ENCODE data around the gene KCNK18. TPM values are rescaled to one million over a fixed set of nuclear protein-coding genes. Genes with fewer than 3 reads are reported as not detected.
"Not testable (repeated sequence)": the region's sequence is repeated elsewhere in the genome, so short reads cannot be mapped to it uniquely, and the experiment has no call there.

The KCNK18 gene
- total RNA-seq, 1 experiment from 2014 or later, result not detected

DNA sequence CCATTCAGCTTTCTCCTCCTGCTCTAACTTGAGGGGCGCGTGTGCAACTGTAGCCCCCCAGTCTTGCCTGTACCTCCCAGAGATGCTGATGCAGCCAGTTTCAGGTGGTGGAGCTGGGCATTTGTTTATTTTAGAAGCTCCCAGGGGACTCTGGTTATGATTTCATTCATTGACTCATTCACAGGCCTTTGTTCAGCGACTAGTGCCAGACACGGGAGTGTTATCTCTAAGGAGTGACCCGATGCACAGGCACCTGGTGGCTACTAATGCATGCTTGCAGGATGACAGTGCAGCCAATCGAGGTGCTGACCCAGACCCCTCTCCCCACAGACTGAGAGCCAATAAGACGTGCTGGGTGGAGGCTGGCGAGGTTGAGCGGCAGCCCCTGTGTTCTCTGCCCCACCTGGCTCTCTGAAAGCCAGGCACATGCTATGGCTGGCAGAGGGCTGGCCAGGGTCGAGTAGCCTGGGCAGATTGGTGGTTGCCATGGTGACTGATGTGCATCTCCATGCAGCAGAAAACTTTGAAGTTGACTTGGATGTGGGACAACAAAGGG is 23.9 kb downstream of the KCNK18 start:
- DNase-seq (ENCODE audit: low read depth), result peak; percentile 86

DNA sequence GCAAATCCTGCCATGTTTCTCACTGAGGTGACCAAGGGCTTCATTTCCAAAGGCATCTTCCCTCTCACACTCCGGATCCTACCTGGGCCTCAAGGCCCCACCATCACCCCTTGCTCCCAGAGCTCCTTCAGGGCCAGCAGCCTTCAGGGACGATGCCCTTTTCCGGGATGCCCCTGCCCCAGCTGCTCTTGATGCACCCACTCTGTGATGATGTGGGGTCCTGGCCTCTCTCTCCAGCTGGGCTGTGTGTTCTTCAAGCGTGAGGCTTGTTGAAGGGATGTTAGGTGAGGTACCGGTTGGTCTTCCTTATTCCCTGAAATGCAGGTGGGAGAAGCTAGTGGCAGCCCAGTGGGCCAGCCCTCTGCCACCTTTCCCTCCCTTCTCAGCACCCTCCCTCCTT is 25.3 kb downstream of the KCNK18 start:
- DNase-seq (ENCODE audit: low read depth), result no peak

GRCh38 chr10:117222976-117223692 is 25.8 kb downstream of the KCNK18 start:
- no peak for DNase-seq (ENCODE audit: low read depth)

- DNase-seq (ENCODE audit: low read depth), result no peak
Observed at GRCh38 chr10:117223693-117224430, 26.6 kb downstream of the KCNK18 start.

DNA sequence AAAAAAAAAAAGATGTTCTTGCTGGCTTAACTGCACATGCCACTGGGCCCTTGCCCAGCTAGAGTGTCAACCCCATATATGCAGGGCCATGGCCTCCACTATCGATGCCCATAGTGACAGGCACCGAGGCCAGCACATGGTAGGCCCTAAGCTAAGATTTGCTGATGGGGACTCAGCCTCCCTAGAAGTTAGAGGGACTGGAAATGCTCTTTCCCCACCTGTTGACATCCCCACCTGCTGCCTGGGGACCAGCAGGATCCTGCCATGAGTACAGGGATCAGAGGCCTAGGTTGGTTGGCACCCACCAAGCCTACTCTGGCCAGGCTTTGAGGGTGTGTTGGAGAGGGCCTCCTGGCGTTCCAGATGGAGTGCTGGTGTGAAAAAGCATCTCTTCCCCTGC is 27.6 kb downstream of the KCNK18 start:
- no peak for DNase-seq (ENCODE audit: low read depth)

GRCh38 chr10:117226813-117227451 is 29.6 kb downstream of the KCNK18 start:
- peak; percentile 50 for DNase-seq (ENCODE audit: low read depth)

DNA sequence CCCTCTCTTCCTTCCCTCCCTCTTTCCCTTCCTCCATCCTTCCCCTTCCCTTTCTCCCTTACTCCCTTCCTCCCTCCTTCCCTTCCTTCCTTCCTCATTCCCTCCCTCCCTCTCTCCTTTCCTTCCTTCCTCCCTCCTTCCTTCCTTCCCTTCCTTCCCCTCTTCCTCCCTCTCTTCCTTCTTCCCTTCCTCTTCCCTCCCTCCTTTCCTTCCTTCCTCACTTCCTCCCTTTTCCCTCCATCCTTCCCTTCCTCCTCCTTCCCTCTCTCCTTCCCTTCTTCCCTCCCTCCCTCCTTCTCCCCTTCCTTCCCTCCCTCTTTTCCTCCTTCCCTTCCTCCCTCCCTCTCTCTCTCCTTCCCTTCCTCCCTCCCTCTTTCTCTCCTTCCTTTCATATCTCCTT is 30.9 kb downstream of the KCNK18 start:
- no peak for DNase-seq (ENCODE audit: low read depth)

- not testable (repeated sequence) for DNase-seq (ENCODE audit: low read depth)
Observed at GRCh38 chr10:117230107-117230506, 32.8 kb downstream of the KCNK18 start.

DNA sequence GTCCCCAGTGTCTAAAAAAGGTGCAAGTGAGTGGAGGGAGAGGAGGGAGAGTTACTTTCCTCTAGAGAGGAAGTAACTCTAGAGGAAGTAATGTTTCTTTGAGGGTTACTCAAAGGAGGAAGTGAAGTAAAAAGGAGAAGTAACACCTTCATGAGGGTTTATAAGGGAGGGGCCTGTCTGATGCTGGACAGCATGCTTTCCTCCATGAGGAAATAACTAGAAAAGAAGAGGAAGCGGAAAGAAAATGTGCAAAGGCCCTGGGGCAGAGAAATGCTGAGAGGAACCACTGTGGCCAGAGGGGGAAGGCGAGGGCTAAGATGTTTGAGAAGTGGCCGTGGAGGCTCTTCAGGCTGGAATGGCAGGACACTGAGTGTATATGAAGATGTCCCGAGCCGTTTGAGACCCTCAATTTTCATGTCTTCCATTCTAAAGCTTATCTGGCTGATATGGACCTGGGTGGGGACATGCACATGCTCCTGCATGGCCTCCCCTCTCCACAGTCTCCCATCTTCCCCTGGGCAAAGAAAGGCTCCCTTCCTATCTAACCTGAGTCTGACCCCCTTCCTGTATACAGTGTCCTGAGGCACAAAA is 40.2 kb downstream of the KCNK18 start:
- DNase-seq (ENCODE audit: low read depth), result no peak

GRCh38 chr10:117239051-117239450 is 41.8 kb downstream of the KCNK18 start:
- no peak for DNase-seq (ENCODE audit: low read depth)

- DNase-seq (ENCODE audit: low read depth), result no peak
Observed at GRCh38 chr10:117239721-117240620, 42.7 kb downstream of the KCNK18 start.

DNA sequence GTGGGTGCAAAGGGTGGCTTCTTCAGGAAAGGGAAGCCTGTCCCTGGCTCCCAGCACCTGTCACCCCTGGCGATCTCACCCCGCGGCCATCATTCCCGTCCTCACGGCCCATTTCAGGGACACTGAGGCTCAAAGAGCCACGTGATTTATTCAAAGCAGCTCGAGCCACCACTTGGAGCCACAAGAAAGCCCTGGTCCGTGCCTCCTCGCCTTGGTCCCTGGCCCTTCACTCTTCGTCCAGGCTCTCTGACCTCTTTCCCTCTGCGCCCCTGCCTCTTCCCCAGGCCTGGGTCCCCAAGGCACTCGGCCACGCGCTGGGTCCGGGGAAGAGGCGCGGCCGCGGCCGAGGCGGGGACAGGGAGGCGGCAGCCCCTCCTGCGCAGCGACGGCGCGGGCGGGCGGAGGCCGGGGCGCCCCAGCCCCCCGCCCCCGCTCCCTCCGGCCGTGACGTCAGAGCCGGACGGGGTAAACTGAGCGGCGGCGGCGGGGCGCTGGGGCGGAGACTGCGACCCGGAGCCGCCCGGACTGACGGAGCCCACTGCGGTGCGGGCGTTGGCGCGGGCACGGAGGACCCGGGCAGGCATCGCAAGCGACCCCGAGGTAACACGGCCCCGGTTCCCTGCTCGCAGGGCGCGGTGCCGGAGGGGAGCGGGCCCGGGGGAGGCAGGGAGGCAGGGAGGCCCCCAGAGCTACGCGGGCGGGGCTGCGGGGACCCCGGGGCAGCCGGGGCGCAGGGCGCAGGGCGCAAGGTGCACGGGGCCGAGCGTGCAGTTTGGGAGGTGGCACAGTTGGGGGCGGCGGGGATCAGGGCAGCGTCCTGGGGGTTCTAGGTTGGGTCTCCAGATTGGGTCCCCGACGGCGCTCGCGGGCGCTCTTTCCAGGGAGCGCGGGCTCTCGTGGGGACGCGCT is 43.6 kb downstream of the KCNK18 start, which contains the start of gene SLC18A2:
Gene SLC18A2 (plus strand): TSS at position 494 of the 909 bp plus-strand sequence. CDS start 580 bp downstream, outside the sequence.
- no peak for DNase-seq (ENCODE audit: low read depth)

DNA sequence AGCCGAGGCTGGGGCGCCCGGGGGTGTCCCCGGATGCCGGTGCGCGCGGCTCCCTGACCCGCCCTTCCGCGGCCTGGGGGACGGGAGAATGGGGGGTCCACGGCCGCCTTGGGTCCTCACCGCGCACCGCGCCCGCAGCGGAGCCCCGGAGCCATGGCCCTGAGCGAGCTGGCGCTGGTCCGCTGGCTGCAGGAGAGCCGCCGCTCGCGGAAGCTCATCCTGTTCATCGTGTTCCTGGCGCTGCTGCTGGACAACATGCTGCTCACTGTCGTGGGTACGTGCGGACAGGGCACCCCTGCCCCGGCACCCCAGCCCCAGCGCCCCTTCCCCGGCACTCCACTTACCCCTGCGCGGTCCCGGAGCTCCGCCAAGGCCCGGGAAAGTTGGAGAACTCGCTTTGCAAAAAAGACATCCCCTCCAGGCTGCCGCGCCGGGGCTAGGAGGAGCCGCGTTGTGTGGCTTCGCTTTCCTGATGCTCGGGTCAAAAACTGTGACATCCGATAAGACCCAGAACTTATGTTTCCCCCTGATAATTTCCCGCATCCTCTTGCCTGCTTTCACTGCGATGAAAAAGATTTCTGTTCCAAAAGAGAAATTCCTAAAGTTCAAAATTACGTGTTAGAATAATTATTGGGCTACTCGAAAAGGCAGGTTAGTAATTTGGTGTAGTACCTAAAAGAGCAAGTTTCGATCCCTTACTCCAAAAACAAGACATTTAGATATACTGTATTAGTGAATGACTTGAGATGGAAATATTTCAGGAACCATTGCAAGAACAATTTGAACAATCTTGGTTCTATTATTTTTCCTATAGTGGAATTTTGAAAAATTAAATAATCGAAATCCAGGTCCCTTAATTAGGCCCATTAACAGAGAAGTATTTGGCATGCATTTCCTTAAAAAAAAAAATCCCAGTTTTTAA is 44.5 kb downstream of the KCNK18 start:
- DNase-seq (ENCODE audit: low read depth), result peak; percentile 21

DNA sequence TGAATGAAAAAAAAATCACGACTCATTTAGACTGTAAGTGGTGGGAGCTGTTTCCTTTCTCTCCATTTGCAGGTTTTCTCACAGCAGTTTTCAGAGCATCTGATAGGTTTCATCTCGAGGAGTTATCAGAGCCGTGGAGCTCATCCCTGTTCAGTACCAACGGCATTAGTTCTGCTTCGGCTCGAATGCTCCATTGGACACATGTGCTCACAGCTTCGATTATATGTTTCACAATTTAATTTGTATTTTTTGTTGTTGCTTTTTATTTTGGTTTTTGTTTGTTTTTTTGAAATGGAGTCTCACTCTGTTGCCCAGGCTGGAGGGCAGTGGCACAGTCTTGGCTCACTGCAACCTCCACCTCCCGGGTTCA is 45.2 kb downstream of the KCNK18 start:
- DNase-seq (ENCODE audit: low read depth), result no peak

DNA sequence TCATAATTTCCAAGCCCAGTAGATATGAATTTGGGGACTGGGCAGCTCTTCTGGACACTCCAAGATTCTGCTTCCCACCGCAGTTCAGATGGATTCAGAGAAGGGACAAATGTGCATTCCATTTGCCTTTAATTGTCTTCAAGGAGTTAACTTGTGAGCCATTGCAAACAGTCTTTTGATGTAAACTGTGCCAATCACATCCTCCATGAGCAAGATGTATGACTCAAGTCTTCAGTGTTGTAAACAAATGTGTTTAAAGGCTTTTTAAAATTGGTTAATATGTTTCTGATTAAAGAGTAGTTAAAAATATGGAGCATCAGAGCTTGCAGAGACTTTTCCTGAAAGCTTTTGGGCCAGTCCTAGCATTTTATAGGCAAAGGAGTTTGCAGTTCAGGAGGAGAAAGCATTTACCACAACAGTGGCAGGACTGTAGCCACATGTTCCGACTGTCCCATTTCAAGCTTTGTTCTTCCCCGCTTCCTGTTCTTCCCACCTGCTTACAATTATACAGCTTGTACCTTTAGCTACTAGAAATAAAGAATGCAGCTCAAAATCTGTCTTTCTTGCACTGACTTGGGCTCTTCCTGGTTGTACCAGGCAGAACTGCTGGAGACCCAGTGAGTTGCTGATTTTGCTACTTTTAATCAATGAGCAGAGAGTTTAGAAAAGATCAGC is 49.8 kb downstream of the KCNK18 start:
- DNase-seq (ENCODE audit: low read depth), result no peak

GRCh38 chr10:117248750-117249465 is 51.6 kb downstream of the KCNK18 start:
- no peak for DNase-seq (ENCODE audit: low read depth)

DNA sequence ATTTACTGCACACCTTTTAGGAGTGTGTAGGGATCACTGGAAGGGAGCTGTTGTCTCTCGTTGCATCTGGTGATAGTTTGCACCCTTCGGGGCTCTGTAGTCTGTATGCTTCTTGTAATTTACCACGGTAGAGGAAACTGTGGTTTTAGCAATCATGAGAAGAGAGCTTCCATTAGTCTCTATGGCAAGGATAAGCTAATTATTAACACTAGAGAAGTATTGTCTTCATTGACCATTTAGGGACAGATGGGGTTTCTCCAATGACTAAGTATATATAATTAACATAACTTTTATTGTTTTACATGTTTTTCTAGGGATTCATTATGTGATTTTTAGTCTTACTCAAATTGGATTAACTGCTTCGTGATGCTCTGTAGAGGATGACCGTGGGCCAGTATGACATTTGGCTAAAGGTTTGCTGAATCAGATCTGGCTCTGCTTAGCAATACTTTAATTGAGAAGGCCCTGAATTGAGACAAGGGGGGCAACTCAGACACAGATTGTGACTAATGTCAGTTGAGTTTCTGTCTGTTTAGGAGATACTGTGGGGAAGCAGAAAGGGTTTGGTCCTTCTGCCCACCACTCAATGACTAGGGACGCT is 52.3 kb downstream of the KCNK18 start:
- no peak for DNase-seq (ENCODE audit: low read depth)
